Kasumi-1 (cell line): ENCODE measurements around the gene TRMT2B.
A peak's percentile ranks its signal among the peaks of the same experiment; 100 is the strongest.
"Not testable (repeated sequence)": the region's sequence is repeated elsewhere in the genome, so short reads cannot be mapped to it uniquely, and the experiment has no call there.

Experiments
- DNase-seq, 2 experiments: peaks; one replicate each; lab custom pipeline; 2025; lab: John Stamatoyannopoulos, UW

The TRMT2B gene, protein sequence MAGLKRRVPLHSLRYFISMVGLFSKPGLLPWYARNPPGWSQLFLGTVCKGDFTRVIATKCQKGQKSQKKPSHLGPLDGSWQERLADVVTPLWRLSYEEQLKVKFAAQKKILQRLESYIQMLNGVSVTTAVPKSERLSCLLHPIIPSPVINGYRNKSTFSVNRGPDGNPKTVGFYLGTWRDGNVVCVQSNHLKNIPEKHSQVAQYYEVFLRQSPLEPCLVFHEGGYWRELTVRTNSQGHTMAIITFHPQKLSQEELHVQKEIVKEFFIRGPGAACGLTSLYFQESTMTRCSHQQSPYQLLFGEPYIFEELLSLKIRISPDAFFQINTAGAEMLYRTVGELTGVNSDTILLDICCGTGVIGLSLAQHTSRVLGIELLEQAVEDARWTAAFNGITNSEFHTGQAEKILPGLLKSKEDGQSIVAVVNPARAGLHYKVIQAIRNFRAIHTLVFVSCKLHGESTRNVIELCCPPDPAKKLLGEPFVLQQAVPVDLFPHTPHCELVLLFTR

DNA sequence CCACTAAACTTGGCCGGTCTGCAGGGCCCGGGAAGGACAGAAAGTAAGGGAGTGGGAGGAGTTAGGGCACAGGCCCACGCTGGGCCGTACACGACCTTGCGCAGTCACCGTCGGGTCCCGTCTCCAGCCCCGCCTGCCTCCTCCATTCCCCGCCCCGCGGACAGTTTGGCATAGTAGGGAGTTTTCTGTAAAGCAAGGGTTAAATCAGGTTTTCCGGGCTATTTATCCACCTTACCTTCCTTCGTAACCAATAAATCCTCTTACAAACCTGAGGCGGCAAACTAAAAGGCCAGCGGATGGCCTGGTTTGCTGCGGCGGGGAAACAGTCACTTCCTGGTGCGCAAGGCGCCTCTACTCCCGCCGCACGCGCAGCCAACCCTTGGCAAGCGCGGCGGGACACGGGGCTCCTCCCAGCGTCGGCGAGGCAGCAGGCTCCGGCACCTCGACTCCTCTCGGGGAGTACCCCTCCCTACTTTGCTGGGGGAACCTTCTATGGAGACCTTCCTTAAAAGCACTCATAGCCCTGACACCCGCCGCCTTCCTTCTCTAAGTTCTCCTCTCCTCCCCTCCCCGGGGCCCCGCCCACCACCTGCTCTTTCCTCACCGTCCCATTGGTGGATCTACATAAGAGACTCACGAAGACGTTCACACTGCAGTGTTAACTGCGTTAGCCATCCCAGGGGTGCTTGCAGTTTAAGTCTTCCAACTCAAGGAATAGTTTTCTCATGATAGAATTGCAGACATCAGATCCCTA, at the start of gene TRMT2B:
TSS of gene TRMT2B (minus strand) at position 563 of the 754 bp plus-strand sequence. CDS start 9,822 bp downstream, outside the sequence.
- peak; percentile 80 to 82 for DNase-seq

DNA sequence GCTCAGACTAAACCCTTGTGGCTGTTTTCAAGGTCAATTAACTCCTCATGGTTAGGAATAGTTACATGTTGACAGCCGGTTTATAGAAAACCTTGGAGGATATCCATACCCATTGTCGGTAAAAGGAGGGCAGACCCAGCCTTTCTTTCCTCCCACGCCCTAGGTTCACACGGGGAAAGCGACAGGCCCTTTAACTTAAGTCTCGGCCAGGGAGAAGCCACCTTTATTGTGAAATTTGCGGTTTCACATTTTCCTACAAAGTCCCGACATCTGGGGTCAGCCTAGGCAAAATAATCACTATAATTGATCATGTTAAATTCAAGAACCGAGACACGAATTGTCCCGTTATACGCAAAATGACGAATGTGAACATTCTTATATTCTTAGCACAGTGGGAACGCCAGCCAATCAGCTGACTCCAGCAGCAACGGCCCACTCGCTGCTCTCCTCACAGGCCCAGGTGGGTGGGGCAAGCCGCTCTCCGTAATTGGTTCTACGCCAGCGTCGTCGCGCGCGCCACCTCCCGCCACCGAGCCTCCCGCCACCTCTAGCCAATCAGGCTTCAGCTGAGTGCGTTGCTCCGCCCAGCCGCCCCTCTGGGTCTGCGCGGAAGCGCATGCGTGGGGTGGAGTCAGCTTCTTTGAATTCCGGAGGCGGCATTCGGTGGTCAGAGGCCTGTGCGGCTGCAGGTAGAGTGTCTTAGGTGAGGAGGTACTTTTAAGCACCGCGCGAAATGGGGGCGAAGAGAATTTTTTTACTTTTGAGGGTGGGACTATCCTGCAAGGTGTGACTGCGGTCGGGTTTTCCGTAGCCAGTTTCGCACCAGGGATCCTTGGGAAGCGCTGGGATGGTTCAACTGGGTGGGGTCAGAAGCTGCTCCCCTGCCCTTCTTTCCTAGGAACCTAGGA, 45.9 kb upstream of the TRMT2B start, which contains the start of gene CENPI:
TSS of gene CENPI (plus strand) at position 659 of the 908 bp plus-strand sequence. CDS start 2,867 bp downstream, outside the sequence.
- peak; percentile 73 to 82 for DNase-seq

DNA sequence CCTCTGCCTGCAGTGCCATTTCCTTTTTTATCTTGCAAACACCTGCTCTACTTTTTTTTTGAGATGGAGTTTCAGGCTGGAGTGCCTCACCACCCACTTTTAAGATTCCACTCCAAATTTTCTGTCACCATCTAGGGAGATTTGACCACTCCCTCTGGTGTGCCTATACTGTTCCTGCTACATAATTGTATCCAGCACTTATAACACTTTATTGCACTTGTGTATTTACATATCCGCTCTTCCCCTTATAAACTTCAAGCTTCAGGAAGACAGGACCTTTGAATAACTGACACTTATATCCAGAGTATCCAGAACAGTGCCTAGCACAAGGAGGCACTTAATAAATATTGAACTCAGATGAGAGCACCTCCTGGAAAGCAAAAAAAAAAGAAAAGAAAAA, 39.9 kb upstream of the TRMT2B start:
- DNase-seq: no peak

DNA sequence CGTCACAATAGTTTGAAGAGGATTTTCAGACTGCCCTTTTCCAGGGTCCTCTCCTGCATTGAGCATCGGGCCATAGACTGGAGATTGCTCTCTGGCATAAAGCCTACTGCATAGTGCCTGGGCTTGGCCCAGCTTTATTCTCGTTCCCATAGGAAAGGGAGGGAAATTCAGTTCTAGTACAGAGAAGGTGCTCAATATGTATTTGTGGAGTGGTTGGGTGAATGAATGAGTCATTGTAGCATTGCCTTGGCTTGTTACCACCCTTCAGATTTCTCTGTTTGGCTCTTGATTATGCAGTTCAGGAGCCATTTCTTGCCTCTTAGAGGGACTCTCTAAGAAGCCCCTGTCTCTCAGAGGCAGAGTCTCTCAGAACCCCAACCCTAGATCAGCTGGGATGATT, 29.3 kb upstream of the TRMT2B start:
- no peak for DNase-seq

DNA sequence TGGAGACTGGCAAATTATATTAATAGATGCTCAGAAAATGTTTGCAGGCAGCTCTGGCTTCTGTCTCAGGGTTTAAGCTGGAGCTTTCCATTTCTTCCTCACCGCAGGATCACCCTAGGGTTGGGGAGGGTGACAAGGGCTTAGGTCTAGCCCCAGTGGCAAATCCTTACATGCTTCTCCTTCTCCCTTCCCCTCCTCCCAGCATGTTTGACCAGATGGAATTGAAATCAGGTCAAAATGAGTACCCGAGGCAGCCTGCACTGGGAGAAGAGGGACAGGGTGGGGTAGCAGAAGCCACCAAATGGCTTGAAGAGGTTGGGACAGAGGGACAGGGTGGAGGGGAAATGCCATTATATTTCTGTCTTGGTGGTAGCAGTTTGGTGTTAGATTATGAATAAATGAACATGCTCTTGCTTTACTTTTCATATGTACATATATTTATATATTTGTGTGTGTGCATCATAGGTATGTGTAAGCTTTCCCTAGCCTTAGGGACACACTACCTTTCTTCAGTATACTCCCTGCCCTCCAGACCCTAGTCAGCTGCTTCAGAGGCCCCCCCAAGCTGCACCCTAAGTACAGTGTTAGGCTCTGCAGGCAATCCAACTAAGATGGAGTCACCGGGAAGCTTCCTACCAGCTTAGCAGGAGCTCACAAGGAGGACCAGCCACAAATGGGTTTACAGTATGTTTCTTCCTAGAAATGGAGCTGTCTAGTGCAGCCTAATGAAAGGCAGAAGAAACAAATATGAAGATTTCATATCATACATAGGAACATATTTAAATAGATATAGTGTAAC, 28.6 kb upstream of the TRMT2B start:
- no peak for DNase-seq

DNA sequence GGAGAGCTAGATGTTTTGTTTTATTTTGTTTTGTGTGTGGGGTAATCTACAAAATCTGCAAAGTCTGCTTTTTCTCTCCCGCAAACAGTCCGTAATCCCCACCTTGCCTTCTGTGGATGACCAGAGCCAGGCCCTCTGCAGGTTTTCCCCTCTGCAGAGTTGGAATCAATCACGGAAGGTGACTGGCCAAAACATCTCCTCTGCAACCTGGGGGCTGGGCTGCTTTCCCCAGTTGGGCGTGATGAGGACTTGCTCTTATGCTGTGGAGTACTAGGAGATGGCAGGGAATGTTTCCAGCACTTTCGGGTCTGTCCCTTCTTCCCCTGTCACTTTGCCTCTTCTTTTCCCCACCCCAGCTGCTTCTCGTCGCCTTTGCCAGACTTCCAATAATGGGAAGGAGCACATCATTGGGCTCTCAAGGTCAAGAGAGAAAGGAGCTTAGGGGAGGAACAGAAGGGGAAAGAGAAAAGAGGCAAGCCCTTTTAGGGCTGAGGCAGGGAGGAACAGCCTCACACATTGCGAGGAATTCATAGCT, 27.9 kb upstream of the TRMT2B start:
- no peak for DNase-seq

DNA sequence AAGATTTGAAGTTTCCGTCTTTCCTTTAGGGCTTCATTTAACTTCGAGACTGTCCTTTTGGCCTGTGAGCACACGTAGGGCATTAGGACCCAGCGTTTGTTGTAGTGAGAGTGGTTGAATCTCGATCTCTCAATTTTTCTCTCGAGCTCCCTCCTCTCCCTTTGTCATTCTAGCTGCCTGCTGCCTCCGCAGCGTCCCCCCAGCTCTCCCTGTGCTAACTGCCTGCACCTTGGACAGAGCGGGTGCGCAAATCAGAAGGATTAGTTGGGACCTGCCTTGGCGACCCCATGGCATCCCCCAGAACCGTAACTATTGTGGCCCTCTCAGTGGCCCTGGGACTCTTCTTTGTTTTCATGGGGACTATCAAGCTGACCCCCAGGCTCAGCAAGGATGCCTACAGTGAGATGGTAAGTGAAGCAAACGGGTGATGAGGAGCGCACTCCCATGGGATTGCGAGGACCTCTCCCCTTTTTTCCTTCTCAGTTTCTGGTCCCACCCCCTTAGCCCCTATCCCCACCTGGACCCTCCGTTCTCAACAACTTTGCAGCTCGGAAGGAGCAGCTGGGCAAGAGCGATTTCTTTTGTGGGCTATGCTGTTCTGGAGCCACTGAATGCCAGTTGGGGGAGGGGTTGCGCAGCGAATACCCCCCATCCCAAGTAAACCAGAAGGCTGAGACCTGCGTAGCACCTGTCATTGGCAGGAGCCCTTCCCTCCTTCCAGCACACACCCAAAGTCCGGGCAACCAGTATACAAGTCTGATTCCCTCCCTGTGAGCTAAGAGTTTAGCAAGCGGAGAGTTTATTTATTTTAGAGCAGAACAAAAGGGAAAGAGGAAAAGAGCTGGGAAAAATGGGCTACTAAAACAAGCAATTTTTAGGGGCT, 27.0 kb upstream of the TRMT2B start, which contains the start of gene TMEM35A:
TSS of gene TMEM35A (plus strand) at position 164 of the 883 bp plus-strand sequence. CDS start at position 288, 124 bp downstream.
- DNase-seq: no peak

DNA sequence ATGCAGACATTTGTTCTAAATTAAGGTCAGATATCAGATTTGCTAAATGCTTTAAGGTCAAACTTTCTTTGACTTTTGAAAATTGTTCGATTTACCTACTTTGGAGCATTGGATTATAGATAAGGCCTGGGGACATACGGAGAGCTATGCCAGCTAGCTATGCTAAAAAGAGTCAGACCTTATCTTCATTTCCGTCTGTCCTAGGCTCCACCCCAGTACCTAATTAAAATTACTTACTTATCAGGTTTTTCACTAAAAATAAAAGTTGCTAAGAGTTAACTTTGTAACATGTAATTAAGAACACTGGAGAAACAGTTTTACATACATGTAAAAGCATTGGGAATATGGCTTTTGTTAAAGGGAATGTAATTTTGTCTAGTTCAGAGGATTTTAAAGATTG, 19.7 kb upstream of the TRMT2B start:
- no peak for DNase-seq

DNA sequence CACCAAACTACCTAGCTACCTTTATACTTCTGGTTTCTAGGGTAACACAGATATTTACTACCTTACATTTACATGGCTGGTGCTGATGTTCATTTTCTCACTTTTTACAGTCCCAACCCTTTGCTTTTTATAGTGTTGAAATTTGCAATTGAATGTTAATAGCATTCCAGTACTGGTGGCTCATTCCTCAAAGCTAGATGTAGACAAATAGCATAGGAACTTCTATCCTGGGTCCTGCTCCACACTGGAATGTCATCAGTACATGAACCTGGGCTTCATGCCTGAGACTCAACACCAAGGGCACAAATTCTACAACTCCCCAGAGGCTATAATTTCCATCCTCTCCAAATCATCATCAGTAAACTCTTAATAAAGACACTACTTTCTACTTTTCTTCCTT, 10.3 kb upstream of the TRMT2B start:
- no peak for DNase-seq

DNA sequence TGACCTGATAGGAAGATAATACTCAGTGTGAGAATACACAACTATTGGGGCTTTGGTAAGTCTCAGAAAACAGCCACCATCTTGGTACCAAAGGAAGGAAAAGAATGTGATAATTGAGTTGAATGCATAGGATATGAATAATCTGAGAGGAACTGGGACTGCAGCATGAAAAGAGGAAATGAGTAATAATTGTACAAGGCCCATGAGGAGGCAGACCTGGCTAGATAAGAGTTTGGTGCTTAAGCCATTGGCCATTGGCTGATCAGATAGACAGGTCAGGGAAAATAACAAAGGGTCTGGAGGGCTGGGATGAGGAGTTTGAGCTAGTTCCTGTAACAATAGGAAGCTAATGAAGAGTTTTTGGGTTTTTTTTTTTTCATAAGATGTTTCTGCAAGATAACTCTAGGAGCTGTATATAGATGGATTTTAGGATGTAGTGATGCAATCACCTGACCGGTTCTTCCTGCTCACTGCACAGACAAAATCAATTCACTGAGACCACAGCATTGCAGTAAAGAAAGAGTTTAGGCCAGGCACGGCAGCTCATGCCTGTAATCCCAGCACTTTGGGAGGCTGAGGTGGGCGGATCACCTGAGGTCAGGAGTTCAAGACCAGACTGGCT, 5.3 kb upstream of the TRMT2B start:
- DNase-seq: peak; percentile 61 to 63

DNA sequence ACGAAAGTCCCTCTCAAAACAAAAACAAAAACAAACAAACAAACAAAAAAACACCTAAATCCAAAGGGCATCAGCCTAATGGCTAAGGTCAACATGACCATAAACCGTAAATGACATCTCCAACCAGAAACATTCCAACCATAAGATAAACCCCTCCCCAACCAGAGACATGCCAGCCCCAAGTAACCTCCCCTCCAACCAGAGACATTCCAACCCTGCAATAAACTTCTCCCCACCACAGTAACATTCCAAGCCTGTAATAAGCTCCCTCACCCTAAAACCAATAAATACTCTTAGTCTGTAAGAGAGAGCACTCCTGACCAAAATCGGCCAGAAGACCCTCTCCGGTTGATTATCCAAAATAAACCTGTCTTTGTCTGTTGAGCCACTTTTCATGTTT, 4.6 kb upstream of the TRMT2B start:
- not testable (repeated sequence) for DNase-seq

DNA sequence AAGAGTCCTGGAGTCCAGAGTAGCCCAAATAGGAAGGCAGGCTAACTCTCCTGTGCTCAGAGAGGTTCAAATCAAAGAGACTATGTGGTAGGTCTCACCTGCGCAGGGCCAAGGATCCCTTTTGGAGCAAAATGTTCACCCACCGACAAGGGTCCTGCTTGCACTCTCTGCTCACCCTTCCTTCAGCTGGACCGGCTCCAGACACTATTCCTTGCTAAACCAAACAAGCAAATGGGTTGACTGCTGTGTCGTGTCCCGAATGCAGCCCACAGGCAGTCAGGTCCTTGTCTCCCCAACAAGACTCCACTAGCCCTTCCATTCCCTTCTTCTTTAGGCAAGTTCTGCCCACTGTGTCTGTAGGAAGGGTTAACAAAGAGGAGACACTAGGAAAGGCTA, 760 bp downstream of the TRMT2B start:
- DNase-seq: no peak

DNA sequence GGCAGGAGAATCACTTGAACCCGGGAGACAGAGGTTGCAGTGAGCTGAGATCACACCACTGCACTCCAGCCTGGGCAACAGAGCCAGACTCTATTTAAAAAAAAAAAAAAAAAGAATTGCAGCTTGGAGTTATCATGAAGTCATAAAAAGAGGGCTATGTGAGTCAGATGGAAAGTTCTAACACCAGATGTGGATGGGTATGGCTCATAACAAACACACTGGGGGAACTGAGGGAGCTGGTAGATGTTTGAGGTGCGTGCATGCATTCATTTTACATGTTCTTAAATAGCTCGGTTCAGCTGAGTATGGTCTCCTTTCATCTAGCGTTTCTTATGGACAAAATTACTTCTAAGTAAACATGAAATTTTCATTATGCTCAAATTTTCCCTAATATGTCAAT, 11.7 kb downstream of the TRMT2B start:
- DNase-seq: no peak

DNA sequence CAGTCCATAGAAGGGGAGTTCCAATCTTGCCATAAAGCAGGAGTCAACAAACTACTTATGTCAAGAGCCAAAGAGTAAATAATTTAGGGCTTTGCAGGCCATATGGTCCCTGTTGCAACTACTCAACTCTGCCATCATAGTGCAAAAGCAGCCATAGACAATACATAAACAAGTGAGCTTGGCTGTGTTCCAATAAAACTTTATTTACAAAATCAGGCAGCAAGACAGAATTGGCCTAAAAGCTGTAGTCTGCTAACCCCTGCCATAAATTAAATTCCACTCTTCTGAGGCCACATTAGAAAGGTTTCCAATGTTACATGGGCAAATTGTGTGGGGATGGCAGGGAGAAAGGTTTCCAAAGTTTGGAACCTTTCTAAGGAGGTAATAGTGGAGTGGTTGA, 14.7 kb downstream of the TRMT2B start:
- no peak for DNase-seq

DNA sequence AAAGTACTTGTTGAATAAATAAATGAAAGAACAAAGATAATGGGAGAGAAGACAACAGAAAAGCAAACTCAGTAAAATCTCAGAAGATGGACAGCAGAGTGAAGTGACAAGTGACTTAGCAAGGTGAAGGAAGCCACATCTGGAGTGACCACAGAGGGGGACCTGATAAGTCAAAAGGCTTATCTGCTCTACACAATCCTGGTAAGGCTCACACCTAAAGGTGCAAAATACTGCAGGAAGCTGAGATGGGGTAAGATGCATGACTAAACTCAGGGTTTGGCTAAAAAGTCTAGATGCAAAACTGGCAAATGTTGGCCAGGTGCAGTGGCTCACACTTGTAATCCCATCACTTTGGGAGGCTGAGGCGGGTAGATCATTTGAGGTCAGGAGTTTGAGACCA, 22.2 kb downstream of the TRMT2B start:
- no peak for DNase-seq

DNA sequence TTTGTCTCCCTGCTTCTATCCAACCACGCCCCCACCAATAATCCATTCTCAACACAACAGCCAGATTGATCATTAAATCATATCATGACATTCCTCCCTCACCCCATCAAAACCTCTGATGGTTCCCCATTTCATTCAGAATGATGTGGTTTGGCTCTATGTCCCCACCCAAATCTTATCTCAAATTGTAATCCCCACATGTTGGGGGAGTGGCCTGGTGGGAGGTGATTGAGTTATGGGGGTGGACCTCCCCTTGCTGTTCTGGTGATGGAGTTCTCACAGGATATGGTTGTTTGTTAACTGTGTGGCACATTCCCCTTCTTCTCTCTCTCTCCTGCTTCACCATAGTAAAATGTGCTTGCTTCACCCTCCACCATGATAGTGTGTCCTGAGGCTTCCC, 23.3 kb downstream of the TRMT2B start:
- no peak for DNase-seq

DNA sequence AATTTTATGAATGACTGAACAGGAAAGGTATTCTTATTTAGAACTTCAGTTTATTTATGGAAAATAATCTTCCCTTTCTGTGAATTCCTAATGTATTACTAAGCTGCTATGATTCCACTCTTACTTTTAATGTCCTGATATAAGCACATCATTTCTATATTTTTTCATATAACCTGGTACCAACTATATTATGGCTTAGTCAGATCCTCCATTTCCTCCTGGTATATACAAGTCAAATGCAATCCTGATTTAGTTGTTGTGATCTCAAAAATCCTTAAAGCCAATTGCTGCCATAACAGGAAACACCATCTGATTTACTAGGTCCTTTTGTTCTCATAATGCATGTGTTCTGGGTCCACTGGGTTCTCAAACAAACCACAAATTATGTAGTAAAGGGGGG, 26.8 kb downstream of the TRMT2B start:
- no peak for DNase-seq

DNA sequence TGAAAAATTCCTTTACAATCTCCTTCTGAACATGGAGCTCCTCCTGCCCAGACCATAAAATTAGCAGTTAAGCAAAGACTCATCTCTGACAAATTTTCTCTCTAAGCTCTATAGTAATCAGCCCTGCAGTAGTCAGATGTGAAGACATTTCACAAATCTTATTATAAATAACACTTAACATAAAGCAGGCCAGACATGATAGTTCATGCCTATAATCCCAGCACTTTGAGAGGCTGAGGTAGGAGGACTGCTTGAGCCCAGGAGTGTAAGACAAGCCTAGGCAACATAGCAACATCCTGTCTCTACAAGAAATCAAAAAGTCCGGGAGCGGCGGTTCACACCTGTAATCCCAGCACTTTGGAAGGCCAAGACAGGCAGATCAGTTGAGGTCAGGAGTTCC, 29.9 kb downstream of the TRMT2B start:
- DNase-seq: no peak

DNA sequence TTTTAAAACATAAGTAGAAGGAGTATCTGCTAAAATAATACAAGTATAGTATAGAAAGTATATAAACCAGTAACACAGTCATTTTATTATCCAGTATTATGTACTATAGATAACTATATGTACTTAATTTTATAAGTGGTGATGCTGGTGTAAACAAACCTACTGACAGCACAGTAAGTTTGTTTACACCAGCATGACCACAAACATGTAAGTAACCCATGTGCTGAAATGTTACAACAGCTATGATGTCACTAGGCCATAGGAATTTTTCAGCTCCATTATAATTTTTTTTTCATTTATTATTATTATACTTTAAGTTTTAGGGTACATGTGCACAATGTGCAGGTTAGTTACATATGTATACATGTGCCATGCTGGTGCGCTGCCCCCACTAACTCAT, 39.9 kb downstream of the TRMT2B start:
- not testable (repeated sequence) for DNase-seq
